C4-2B (cell line): Measurements from ENCODE around the gene BCR.
"Not testable (repeated sequence)": the region's sequence is repeated elsewhere in the genome, so short reads cannot be mapped to it uniquely, and the experiment has no call there.

Experiments
- CTCF ChIP-seq: fragments of 450-650 bp; conservative IDR thresholded peaks from 2 replicates; pipeline ENCODE4 v1.5.1; 2017; ENCODE audit warnings: mild to moderate bottlenecking
- ZFX ChIP-seq: fragments of 450-650 bp; IDR thresholded peaks from 2 replicates; pipeline ENCODE4 v1.6.1; 2017

- TF ChIP-seq CTCF, ZFX: not testable (repeated sequence)
Measured at GRCh38 chr22:23341942-23342695, 161.8 kb downstream of the BCR start.
